Osteocyte (in vitro differentiated cells): ENCODE results near the gene FAM221B. TPM values are rescaled to one million over a fixed set of nuclear protein-coding genes. Genes with fewer than 3 reads are reported as not detected.

Experiments
- DNase-seq: peaks from one replicate; pipeline ENCODE4 v3.0.0; 2021; ENCODE audit warnings: mixed read lengths; ENCODE audit not compliant: unreplicated experiment; ENCODE audit errors: extremely low spot score
- H3K27ac Mint-ChIP-seq: one replicate; pipeline ENCODE4 v1.8.0; 2021; ENCODE audit warnings: mild to moderate bottlenecking, mixed read lengths; ENCODE audit not compliant: unreplicated experiment
- H3K27me3 Mint-ChIP-seq: one replicate; pipeline ENCODE4 v1.8.0; 2021; ENCODE audit warnings: mixed read lengths; ENCODE audit not compliant: unreplicated experiment
- H3K36me3 Mint-ChIP-seq: one replicate; pipeline ENCODE4 v1.8.0; 2021; ENCODE audit warnings: mixed read lengths; ENCODE audit not compliant: unreplicated experiment
- H3K4me1 Mint-ChIP-seq: one replicate; pipeline ENCODE4 v1.8.0; 2021; ENCODE audit warnings: mixed read lengths; ENCODE audit not compliant: unreplicated experiment
- H3K4me3 Mint-ChIP-seq: one replicate; pipeline ENCODE4 v1.8.0; 2021; ENCODE audit warnings: mild to moderate bottlenecking, moderate library complexity, mixed read lengths; ENCODE audit not compliant: unreplicated experiment
- H3K9me3 Mint-ChIP-seq: one replicate; pipeline ENCODE4 v1.8.0; 2021; ENCODE audit warnings: mixed read lengths; ENCODE audit not compliant: unreplicated experiment
- total RNA-seq: library from RNA; stranded (reverse); gene quantifications from 2 replicates; pipeline ENCODE4 v1.2.1, GENCODE V29; 2021
- TF ChIP-seq, protein P1 (sequence below): fragments of 200-600 bp; sonication (generic); IDR thresholded peaks from 2 replicates; pipeline ENCODE4 v1.5.0; 2021; ENCODE audit warnings: antibody characterized with exemption, mild to moderate bottlenecking, moderate library complexity

The FAM221B gene
- total RNA-seq, 1 donor from 2014 or later, result not detected

DNA sequence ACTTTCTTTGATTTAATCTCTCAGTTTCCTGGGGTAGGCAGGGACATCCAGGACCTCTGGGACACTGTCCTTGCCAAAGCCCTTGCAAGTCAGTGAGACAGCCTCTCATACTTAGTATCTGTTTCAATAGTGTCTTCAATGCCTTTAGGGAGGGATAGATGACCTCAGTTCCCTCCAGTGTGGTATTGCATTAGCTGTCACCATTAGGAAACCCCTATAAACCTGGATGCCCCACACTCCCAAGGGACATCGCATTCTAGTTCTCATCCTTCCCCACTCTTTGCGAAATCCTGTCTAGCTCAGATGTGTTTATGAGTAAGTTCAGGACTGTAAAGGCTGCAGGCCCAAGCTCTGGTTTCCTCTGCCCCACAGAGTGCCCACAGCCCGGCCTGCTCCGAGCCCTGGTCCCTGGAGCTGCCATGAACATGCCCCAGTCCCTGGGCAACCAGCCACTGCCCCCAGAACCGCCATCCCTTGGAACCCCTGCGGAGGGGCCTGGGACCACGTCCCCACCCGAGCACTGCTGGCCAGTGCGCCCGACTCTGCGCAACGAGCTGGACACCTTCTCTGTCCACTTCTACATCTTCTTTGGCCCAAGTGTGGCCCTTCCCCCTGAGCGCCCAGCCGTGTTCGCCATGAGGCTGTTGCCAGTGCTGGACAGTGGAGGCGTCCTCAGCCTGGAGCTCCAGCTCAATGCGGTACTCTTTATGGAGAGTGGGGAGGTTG, 13.7 kb upstream of the FAM221B start:
- no peak for DNase-seq
- no peak overlapping the region for H3K4me3 Mint-ChIP-seq
- no peaks in the 10 kb centered on the region for H3K9me3 Mint-ChIP-seq
- TF ChIP-seq, protein P1, sequence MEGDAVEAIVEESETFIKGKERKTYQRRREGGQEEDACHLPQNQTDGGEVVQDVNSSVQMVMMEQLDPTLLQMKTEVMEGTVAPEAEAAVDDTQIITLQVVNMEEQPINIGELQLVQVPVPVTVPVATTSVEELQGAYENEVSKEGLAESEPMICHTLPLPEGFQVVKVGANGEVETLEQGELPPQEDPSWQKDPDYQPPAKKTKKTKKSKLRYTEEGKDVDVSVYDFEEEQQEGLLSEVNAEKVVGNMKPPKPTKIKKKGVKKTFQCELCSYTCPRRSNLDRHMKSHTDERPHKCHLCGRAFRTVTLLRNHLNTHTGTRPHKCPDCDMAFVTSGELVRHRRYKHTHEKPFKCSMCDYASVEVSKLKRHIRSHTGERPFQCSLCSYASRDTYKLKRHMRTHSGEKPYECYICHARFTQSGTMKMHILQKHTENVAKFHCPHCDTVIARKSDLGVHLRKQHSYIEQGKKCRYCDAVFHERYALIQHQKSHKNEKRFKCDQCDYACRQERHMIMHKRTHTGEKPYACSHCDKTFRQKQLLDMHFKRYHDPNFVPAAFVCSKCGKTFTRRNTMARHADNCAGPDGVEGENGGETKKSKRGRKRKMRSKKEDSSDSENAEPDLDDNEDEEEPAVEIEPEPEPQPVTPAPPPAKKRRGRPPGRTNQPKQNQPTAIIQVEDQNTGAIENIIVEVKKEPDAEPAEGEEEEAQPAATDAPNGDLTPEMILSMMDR, result no peak
- no peak overlapping the region for H3K27ac Mint-ChIP-seq
- peaks cover 4% of the 10 kb centered on the region for H3K36me3 Mint-ChIP-seq
- H3K27me3 Mint-ChIP-seq, result no peaks in the 10 kb centered on the region
- H3K4me1 Mint-ChIP-seq, result peaks cover 11% of the 10 kb centered on the region

DNA sequence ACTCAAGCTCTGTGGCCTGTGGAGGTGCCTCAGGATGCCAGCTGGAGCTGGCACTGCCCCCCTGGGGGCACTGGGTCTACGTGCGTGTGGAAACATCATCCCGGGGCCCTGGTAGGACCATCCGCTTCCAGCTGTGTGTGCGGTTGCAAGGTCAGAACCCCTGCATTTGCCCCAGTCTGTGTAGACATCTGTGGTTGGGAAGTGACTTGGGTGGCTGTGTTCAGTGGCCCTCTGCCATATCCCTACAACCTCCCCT, 13.0 kb upstream of the FAM221B start:
- Mint-ChIP-seq H3K4me1 (peaks cover 11% of the 10 kb centered on the region), H3K4me3 (no peak overlapping the region), H3K36me3 (peaks cover 6% of the 10 kb centered on the region), H3K27me3 (no peaks in the 10 kb centered on the region), H3K27ac (no peak overlapping the region), H3K9me3 (no peaks in the 10 kb centered on the region)
- TF ChIP-seq, protein P1, result no peak
- DNase-seq, result no peak

DNA sequence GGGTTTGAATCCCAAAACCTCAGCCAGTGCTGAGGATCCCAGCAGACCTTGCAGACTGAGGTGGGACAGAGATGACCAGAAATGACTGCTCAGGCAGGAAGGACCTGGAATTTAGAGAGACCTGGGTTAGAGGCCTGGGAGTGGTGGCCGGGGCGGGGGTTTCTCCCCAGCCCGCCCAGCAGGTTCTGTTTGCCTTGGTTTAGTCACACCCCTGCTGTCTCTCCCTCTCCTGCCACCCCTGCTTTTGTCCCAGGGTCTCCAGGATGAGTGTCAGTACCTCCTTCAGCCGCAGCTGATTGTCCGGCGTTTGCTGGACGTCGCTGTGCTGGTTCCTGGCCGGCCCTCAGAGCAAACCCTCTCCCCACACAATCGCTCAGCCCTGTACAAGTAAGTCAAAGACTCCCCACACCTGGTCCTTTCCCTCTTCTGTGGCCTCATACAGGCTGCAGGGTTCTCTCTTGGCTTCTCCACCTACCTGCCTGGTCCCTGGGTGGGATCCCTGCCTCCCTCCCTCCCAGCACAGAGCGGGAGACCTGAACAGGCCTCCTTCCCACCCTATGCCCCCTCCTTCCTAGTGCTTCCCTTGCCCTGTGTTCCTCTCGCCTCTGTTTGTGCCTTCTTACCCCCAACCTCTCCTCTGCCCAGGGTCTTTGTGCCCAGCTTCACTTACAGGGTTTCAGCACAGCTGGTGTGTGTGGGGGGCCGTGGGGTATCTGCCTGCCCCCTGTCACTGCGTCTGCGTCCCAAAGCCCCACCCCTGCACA, 12.5 kb upstream of the FAM221B start:
- no peaks in the 10 kb centered on the region for H3K27me3 Mint-ChIP-seq
- H3K36me3 Mint-ChIP-seq, result peaks cover 6% of the 10 kb centered on the region
- H3K4me1 Mint-ChIP-seq, result peaks cover 11% of the 10 kb centered on the region
- no peak overlapping the region for H3K27ac Mint-ChIP-seq
- H3K4me3 Mint-ChIP-seq, result no peak overlapping the region
- TF ChIP-seq, protein P1, result no peak
- H3K9me3 Mint-ChIP-seq, result no peaks in the 10 kb centered on the region
- DNase-seq, result no peak

DNA sequence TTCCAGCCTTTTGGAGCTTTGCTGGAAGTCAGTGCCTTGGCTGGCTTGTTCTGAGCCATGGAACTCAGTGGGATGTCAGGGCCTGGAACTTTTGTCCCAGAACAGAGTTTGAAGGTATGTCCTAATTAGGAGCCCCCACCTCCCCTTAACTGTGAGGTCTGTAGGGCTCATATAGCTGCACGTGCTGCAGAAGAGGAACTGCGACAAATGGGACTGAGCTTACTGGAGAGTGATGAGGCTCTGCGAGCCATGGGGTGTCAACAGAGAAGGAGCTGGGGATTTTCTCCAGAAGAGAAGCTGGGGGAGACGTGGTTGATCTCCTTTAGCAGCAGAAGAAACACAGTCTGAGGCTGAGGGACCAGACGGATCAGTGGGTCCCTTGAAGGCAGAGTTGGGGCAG, 11.4 kb upstream of the FAM221B start:
- Mint-ChIP-seq H3K27ac (no peak overlapping the region), H3K36me3 (peaks cover 10% of the 10 kb centered on the region), H3K4me3 (no peak overlapping the region), H3K27me3 (no peaks in the 10 kb centered on the region), H3K4me1 (peaks cover 9% of the 10 kb centered on the region), H3K9me3 (no peaks in the 10 kb centered on the region)
- TF ChIP-seq, protein P1, result no peak
- DNase-seq, result no peak

DNA sequence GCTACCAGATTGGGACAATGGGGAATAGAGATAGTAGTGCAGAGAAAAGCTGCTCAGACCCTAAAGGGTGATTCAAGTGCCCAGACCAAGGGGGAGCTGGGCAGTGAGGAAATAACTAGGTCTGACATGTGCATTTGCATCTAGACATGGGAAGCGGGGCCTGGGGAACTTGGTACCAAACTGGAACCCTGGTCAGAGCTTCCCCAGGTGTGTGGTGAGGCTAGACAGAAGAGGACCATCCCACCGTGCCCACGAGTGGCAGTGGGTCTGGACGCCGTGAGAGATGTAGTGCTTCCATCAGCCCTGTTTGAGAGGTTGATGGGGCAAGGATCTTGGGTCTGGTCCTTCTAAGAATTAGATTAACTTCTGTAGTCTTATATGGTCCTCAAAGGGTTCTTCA, 8.1 kb upstream of the FAM221B start:
- H3K9me3 Mint-ChIP-seq, result no peaks in the 10 kb centered on the region
- peaks cover 8% of the 10 kb centered on the region for H3K36me3 Mint-ChIP-seq
- no peak for DNase-seq
- TF ChIP-seq, protein P1, result no peak
- H3K4me3 Mint-ChIP-seq, result no peak overlapping the region
- peaks cover 9% of the 10 kb centered on the region for H3K4me1 Mint-ChIP-seq
- H3K27me3 Mint-ChIP-seq, result no peaks in the 10 kb centered on the region
- H3K27ac Mint-ChIP-seq, result no peak overlapping the region
